DND-41 (cell line): ENCODE measurements around the gene TMEM202.

Source experiments
- ATAC-seq: fragments of 200-7000 bp; cut with Tn5 transposase; 3 replicates; pipeline ENCODE4 v1.9.1; 2021; ENCODE audit warnings: low read depth; ENCODE audit not compliant: insufficient read depth
- DNase-seq: peaks from one replicate; pipeline ENCODE4 v3.0.0-alpha.2; 2020
- H2AFZ ChIP-seq: 2 replicates; pipeline ENCODE4 v1.6.0; 2012; ENCODE audit warnings: low read depth, low read length
- H3K27ac ChIP-seq: 2 replicates; pipeline ENCODE4 v1.5.1; 2012; ENCODE audit warnings: low read length, inconsistent platforms
- H3K27me3 ChIP-seq: fragments of 200-600 bp; sonication (generic); 2 replicates; pipeline ENCODE4 v1.6.0; 2012; ENCODE audit warnings: low read length, mild to moderate bottlenecking, inconsistent platforms; ENCODE audit not compliant: insufficient read depth, poor library complexity
- H3K36me3 ChIP-seq: 2 replicates; pipeline ENCODE4 v1.5.1; 2012; ENCODE audit warnings: low read length, inconsistent platforms; ENCODE audit not compliant: insufficient read depth
- H3K4me1 ChIP-seq: 2 replicates; pipeline ENCODE4 v1.5.1; 2012; ENCODE audit warnings: mild to moderate bottlenecking, low read length; ENCODE audit not compliant: insufficient read depth
- H3K4me2 ChIP-seq: 2 replicates; pipeline ENCODE4 v1.6.0; 2012; ENCODE audit warnings: mild to moderate bottlenecking, moderate library complexity, low read length, inconsistent platforms; ENCODE audit not compliant: insufficient read depth
- H3K4me3 ChIP-seq, 2 experiments: fragments of 200-600 bp in 1 of 2; shearing (Covaris generic) in 1 of 2; 2 replicates each; pipeline ENCODE4 v1.5.1; 2012 to 2016; ENCODE audit warnings: inconsistent platforms in 2 of 2, low read length in 2 of 2, mild to moderate bottlenecking in 2 of 2, low read depth in 1 of 2, moderate library complexity in 1 of 2
- H3K79me2 ChIP-seq: 2 replicates; pipeline ENCODE4 v1.6.0; 2012; ENCODE audit warnings: low read length, inconsistent platforms; ENCODE audit not compliant: insufficient read depth
- H3K9ac ChIP-seq: 2 replicates; pipeline ENCODE4 v1.6.0; 2012; ENCODE audit warnings: low read depth, mild to moderate bottlenecking, inconsistent platforms, low read length, moderate library complexity
- H3K9me3 ChIP-seq: 2 replicates; pipeline ENCODE4 v1.5.1; 2012; ENCODE audit warnings: low read length, moderate library complexity, mild to moderate bottlenecking, inconsistent platforms; ENCODE audit not compliant: insufficient read depth, severe bottlenecking
- H4K20me1 ChIP-seq: 2 replicates; pipeline ENCODE4 v1.6.0; 2012; ENCODE audit warnings: low read length; ENCODE audit not compliant: insufficient read depth
- CTCF ChIP-seq: IDR thresholded peaks from 2 replicates; pipeline ENCODE4 v1.5.1; 2012; ENCODE audit warnings: borderline replicate concordance, low read length, moderate library complexity, mild to moderate bottlenecking; ENCODE audit not compliant: poor library complexity, severe bottlenecking; ENCODE audit errors: extremely low read depth
- EZH2 ChIP-seq: IDR thresholded peaks from 3 replicates; pipeline ENCODE4 v1.6.1; 2012; ENCODE audit warnings: borderline replicate concordance, low read depth, mild to moderate bottlenecking, moderate library complexity, low read length, inconsistent platforms; ENCODE audit not compliant: severe bottlenecking

TMEM202 gene

GRCh38 chr15:72398648-72399047 is 543 bp downstream of the TMEM202 start:
- Histone ChIP-seq H3K27me3 (no peaks in the 10 kb centered on the region), H3K4me2 (no peak overlapping the region), H3K4me3 (no peak overlapping the region), H3K36me3 (no peaks in the 10 kb centered on the region), H3K9ac (no peak overlapping the region), H2AFZ (no peak overlapping the region), H3K79me2 (no peaks in the 10 kb centered on the region), H3K27ac (no peak overlapping the region), H4K20me1 (no peaks in the 10 kb centered on the region), H3K9me3 (no peaks in the 10 kb centered on the region), H3K4me1 (no peaks in the 10 kb centered on the region)
- no peak for TF ChIP-seq CTCF
- TF ChIP-seq EZH2, result no peak
- DNase-seq (no peak), ATAC-seq (no peak)

GRCh38 chr15:72402726-72403125 is 4.6 kb downstream of the TMEM202 start:
- no peaks in the 10 kb centered on the region for H4K20me1 ChIP-seq
- no peak for TF ChIP-seq EZH2
- TF ChIP-seq CTCF, result no peak
- H2AFZ ChIP-seq, result no peak overlapping the region
- no peaks in the 10 kb centered on the region for H3K79me2 ChIP-seq
- H3K9me3 ChIP-seq, result no peaks in the 10 kb centered on the region
- H3K4me2 ChIP-seq, result no peak overlapping the region
- H3K27ac ChIP-seq, result no peak overlapping the region
- no peak overlapping the region for H3K9ac ChIP-seq
- H3K4me3 ChIP-seq, result no peak overlapping the region
- ATAC-seq (no peak), DNase-seq (no peak)
- peaks cover 4% of the 10 kb centered on the region for H3K27me3 ChIP-seq
- H3K36me3 ChIP-seq, result no peaks in the 10 kb centered on the region
- H3K4me1 ChIP-seq, result no peaks in the 10 kb centered on the region

- Histone ChIP-seq H3K4me3 (no peak overlapping the region), H4K20me1 (no peaks in the 10 kb centered on the region), H3K36me3 (no peaks in the 10 kb centered on the region), H3K9me3 (no peaks in the 10 kb centered on the region), H3K4me2 (no peak overlapping the region), H2AFZ (no peak overlapping the region), H3K4me1 (no peaks in the 10 kb centered on the region), H3K79me2 (no peaks in the 10 kb centered on the region), H3K27ac (no peak overlapping the region), H3K9ac (no peak overlapping the region), H3K27me3 (peaks cover 4% of the 10 kb centered on the region)
- ATAC-seq (no peak), DNase-seq (no peak)
- TF ChIP-seq CTCF (no peak), EZH2 (no peak)
Observed at GRCh38 chr15:72404356-72404755, 6.3 kb downstream of the TMEM202 start.

- no peak overlapping the region for H3K4me3 ChIP-seq
- ATAC-seq (no peak), DNase-seq (no peak)
- no peak overlapping the region for H3K9ac ChIP-seq
- H2AFZ ChIP-seq, result no peak overlapping the region
- H3K9me3 ChIP-seq, result no peaks in the 10 kb centered on the region
- H3K4me2 ChIP-seq, result no peak overlapping the region
- H4K20me1 ChIP-seq, result no peaks in the 10 kb centered on the region
- peaks cover 4% of the 10 kb centered on the region for H3K27me3 ChIP-seq
- H3K27ac ChIP-seq, result no peak overlapping the region
- H3K36me3 ChIP-seq, result no peaks in the 10 kb centered on the region
- TF ChIP-seq EZH2, result no peak
- TF ChIP-seq CTCF, result no peak
- no peaks in the 10 kb centered on the region for H3K4me1 ChIP-seq
- H3K79me2 ChIP-seq, result no peaks in the 10 kb centered on the region
Observed at GRCh38 chr15:72404841-72405240, 6.7 kb downstream of the TMEM202 start.
